ENCODE data around the gene ANO3. TPM values are rescaled to one million over a fixed set of nuclear protein-coding genes. Genes with fewer than 3 reads are reported as not detected.

The ANO3 gene
- total and polyA plus RNA-seq, 2 donors (not counting 1 experiment from before 2014, with no cell fraction given), result not detected

DNA sequence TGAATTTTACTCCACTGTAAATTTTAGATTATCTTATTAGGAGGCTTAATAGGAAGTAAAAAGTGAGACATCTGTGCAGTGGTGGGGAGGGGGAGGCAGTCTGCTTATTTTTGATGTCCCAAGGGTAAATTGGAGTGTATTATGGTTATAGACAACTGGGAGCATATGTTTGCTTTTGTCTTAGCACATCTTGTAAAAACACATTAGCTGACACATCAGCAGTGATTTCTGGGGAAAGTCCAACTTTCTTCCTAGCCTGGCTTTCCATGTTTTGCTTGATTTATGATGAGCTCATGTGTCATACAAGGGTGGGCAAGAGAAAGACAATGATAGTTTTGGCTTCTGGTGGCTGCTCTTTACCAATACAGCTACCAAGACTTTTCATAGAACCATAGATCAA, 4.0 kb downstream of the ANO3 start:
- intact Hi-C loops (cut with micrococcal nuclease), result no loop called here
- Mint-ChIP-seq H3K4me1 (no peaks in the 10 kb centered on the region), H3K27ac (no peak overlapping the region), H3K9me3 (ENCODE audit: insufficient read depth) (no peaks in the 10 kb centered on the region), H3K4me3 (no peak overlapping the region), H3K27me3 (peaks cover 16% of the 10 kb centered on the region)
- Histone ChIP-seq H3K36me3 (replicated peaks in 1 of 2; ENCODE audit: control extremely low read depth in 1 of 2, control insufficient read depth in 1 of 2, extremely low read depth in 1 of 2, insufficient read depth in 2 of 2, low read length in 1 of 2) (no peaks in the 10 kb centered on the region), H3K9me3 (ENCODE audit: control extremely low read depth in 1 of 3, control insufficient read depth in 2 of 3, insufficient read depth in 1 of 3, low read length in 2 of 3) (peaks cover 0 to 8% (median 0%) of the 10 kb centered on the region in 3 donors), H3K79me2 (ENCODE audit: control insufficient read depth, insufficient read depth, low read length) (no peaks in the 10 kb centered on the region), H3K27ac (ENCODE audit: low read length in 2 of 2) (no peak overlapping the region), H3K9ac (ENCODE audit: low read length) (no peak overlapping the region), H3K27me3 (replicated peaks in 1 of 4; ENCODE audit: control extremely low read depth in 1 of 4, control insufficient read depth in 3 of 4, insufficient read depth in 4 of 4, low read length in 3 of 4) (peaks cover 0 to 6% (median 0%) of the 10 kb centered on the region in 4 experiments), H3K4me2 (replicated peaks; ENCODE audit: low read depth, low read length, poor library complexity, severe bottlenecking) (no peak overlapping the region), H3K4me3 (ENCODE audit: control extremely low read depth in 1 of 5, extremely low read depth in 1 of 5, insufficient read depth in 1 of 5, low read depth in 2 of 5, low read length in 4 of 5) (no peak overlapping the region), H4K20me1 (ENCODE audit: control insufficient read depth, insufficient read depth, low read length, poor library complexity, severe bottlenecking) (no peaks in the 10 kb centered on the region), H2AFZ (ENCODE audit: insufficient read depth, low read depth, low read length, poor library complexity, severe bottlenecking) (no peak overlapping the region), H3K4me1 (ENCODE audit: control insufficient read depth in 2 of 2, insufficient read depth in 2 of 2, low read length in 2 of 2) (no peaks in the 10 kb centered on the region)
- POLR2A ChIA-PET, result no interaction called here
- TF ChIP-seq, protein P1, sequence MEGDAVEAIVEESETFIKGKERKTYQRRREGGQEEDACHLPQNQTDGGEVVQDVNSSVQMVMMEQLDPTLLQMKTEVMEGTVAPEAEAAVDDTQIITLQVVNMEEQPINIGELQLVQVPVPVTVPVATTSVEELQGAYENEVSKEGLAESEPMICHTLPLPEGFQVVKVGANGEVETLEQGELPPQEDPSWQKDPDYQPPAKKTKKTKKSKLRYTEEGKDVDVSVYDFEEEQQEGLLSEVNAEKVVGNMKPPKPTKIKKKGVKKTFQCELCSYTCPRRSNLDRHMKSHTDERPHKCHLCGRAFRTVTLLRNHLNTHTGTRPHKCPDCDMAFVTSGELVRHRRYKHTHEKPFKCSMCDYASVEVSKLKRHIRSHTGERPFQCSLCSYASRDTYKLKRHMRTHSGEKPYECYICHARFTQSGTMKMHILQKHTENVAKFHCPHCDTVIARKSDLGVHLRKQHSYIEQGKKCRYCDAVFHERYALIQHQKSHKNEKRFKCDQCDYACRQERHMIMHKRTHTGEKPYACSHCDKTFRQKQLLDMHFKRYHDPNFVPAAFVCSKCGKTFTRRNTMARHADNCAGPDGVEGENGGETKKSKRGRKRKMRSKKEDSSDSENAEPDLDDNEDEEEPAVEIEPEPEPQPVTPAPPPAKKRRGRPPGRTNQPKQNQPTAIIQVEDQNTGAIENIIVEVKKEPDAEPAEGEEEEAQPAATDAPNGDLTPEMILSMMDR (IDR thresholded peaks at IDR 0.05), result no peak
- TF ChIP-seq EZH2 (IDR thresholded peaks at IDR 0.05; ENCODE audit: borderline replicate concordance, insufficient read depth, low read depth, low read length, poor library complexity, severe bottlenecking), result no peak
- CTCF ChIA-PET, result no interaction called here
- DNase-seq, result no peak
- no peak for ATAC-seq (ENCODE audit: low read depth)

DNA sequence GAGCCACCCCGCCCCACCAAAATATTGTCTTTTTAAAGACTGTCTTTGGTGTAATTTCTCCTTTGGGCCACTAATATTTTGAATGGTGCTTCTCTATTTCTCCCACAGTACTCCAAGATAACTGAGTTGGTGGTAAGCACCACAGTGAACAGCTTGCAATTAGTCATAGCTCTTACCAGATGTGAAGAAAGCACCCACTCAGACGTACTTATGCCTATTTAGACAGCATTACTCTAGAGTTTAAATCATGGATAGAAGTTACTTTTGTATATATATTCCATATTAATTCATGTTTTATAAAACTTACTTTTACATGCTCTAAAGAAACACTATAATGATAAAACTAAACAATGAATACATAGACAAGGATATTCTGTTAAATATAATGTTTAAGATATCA, 12.7 kb downstream of the ANO3 start:
- no peak for TF ChIP-seq EZH2 (IDR thresholded peaks at IDR 0.05; ENCODE audit: borderline replicate concordance, insufficient read depth, low read depth, low read length, poor library complexity, severe bottlenecking)
- TF ChIP-seq, protein P1 (IDR thresholded peaks at IDR 0.05), result no peak
- Histone ChIP-seq H3K4me2 (replicated peaks; ENCODE audit: low read depth, low read length, poor library complexity, severe bottlenecking) (no peak overlapping the region), H3K9ac (ENCODE audit: low read length) (no peak overlapping the region), H4K20me1 (ENCODE audit: control insufficient read depth, insufficient read depth, low read length, poor library complexity, severe bottlenecking) (no peaks in the 10 kb centered on the region), H2AFZ (ENCODE audit: insufficient read depth, low read depth, low read length, poor library complexity, severe bottlenecking) (no peak overlapping the region), H3K27me3 (replicated peaks in 1 of 4; ENCODE audit: control extremely low read depth in 1 of 4, control insufficient read depth in 3 of 4, insufficient read depth in 4 of 4, low read length in 3 of 4) (no peaks in the 10 kb centered on the region), H3K27ac (ENCODE audit: low read length in 2 of 2) (no peak overlapping the region), H3K36me3 (replicated peaks in 1 of 2; ENCODE audit: control extremely low read depth in 1 of 2, control insufficient read depth in 1 of 2, extremely low read depth in 1 of 2, insufficient read depth in 2 of 2, low read length in 1 of 2) (no peaks in the 10 kb centered on the region), H3K9me3 (ENCODE audit: control extremely low read depth in 1 of 3, control insufficient read depth in 2 of 3, insufficient read depth in 1 of 3, low read length in 2 of 3) (no peaks in the 10 kb centered on the region), H3K79me2 (ENCODE audit: control insufficient read depth, insufficient read depth, low read length) (no peaks in the 10 kb centered on the region), H3K4me1 (ENCODE audit: control insufficient read depth in 2 of 2, insufficient read depth in 2 of 2, low read length in 2 of 2) (no peaks in the 10 kb centered on the region), H3K4me3 (ENCODE audit: control extremely low read depth in 1 of 5, extremely low read depth in 1 of 5, insufficient read depth in 1 of 5, low read depth in 2 of 5, low read length in 4 of 5) (no peak overlapping the region)
- ATAC-seq (ENCODE audit: low read depth) (no peak), DNase-seq (no peak)
- POLR2A ChIA-PET, result no interaction called here
- intact Hi-C loops (cut with micrococcal nuclease), result no loop called here
- H3K27ac Mint-ChIP-seq, result no peak overlapping the region
- no peaks in the 10 kb centered on the region for H3K4me1 Mint-ChIP-seq
- CTCF ChIA-PET, result no interaction called here
- no CpG with 5 or more reads among the region's 2 CpGs for WGBS (ENCODE audit: insufficient coverage)
- H3K4me3 Mint-ChIP-seq, result no peak overlapping the region
- no peaks in the 10 kb centered on the region for H3K9me3 Mint-ChIP-seq (ENCODE audit: insufficient read depth)
- no peaks in the 10 kb centered on the region for H3K27me3 Mint-ChIP-seq
